PFSK-1 (cell line): ENCODE data around the gene UBALD2.

Experiments
- FOXP2 ChIP-seq: optimal IDR thresholded peaks from 2 replicates; pipeline ENCODE3; 2011; ENCODE audit warnings: borderline replicate concordance, control low read depth, inconsistent platforms; ENCODE audit not compliant: insufficient read depth; ENCODE audit errors: extremely low read length, extremely low read depth
- POLR2AphosphoS5 ChIP-seq: IDR thresholded peaks from 2 replicates; pipeline ENCODE4 v1.6.1; 2012; ENCODE audit warnings: low read depth, mild to moderate bottlenecking, control low read depth, low read length, moderate library complexity
- SIN3A ChIP-seq: IDR thresholded peaks from 2 replicates; pipeline ENCODE4 v1.6.1; 2012; ENCODE audit warnings: mild to moderate bottlenecking, low read length, moderate library complexity, borderline replicate concordance; ENCODE audit not compliant: insufficient read depth
- TAF1 ChIP-seq: IDR thresholded peaks from 2 replicates; pipeline ENCODE4 v1.6.1; 2012; ENCODE audit warnings: low read length, control low read depth, borderline replicate concordance; ENCODE audit not compliant: insufficient read depth
- TF ChIP-seq, protein P1 (sequence below), 2 experiments: IDR thresholded peaks; 2 replicates each; pipeline versions ENCODE4 v1.6.1 to v1.8.0; 2011 to 2012; ENCODE audit warnings: low read depth in 2 of 2, low read length in 2 of 2, control low read depth in 1 of 2, inconsistent platforms in 1 of 2, mild to moderate bottlenecking in 1 of 2, moderate library complexity in 1 of 2; ENCODE audit not compliant: insufficient read depth in 1 of 2

Gene UBALD2

DNA sequence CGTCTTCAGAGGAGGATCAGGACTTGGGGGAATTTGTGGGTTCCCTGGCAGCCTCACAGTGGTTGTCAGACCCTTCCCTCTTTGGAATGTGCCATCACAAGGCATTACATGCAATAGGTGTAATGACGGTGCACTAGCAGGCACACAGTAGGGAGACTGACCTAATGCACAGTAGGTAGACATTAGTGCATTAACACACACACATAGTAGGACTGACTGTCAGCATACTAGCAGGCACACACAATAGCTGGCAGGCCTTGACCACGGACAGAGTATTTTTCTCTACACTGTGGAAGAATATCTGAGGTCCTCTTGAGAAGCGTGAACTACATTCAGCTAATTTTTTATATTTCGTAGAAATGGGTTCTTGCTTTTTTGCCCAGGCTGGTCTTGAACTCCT lies 10.9 kb upstream of the UBALD2 start:
- TF ChIP-seq, protein P1, sequence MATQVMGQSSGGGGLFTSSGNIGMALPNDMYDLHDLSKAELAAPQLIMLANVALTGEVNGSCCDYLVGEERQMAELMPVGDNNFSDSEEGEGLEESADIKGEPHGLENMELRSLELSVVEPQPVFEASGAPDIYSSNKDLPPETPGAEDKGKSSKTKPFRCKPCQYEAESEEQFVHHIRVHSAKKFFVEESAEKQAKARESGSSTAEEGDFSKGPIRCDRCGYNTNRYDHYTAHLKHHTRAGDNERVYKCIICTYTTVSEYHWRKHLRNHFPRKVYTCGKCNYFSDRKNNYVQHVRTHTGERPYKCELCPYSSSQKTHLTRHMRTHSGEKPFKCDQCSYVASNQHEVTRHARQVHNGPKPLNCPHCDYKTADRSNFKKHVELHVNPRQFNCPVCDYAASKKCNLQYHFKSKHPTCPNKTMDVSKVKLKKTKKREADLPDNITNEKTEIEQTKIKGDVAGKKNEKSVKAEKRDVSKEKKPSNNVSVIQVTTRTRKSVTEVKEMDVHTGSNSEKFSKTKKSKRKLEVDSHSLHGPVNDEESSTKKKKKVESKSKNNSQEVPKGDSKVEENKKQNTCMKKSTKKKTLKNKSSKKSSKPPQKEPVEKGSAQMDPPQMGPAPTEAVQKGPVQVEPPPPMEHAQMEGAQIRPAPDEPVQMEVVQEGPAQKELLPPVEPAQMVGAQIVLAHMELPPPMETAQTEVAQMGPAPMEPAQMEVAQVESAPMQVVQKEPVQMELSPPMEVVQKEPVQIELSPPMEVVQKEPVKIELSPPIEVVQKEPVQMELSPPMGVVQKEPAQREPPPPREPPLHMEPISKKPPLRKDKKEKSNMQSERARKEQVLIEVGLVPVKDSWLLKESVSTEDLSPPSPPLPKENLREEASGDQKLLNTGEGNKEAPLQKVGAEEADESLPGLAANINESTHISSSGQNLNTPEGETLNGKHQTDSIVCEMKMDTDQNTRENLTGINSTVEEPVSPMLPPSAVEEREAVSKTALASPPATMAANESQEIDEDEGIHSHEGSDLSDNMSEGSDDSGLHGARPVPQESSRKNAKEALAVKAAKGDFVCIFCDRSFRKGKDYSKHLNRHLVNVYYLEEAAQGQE (IDR thresholded peaks at IDR 0.05; ENCODE audit: insufficient read depth in 1 of 2, low read depth in 2 of 2, low read length in 2 of 2), result no peak
- TF ChIP-seq SIN3A, result no peak
- no peak for TF ChIP-seq FOXP2
- no peak for TF ChIP-seq POLR2AphosphoS5
- TF ChIP-seq TAF1, result no peak

GRCh38 chr17:76255801-76256429 lies 9.2 kb upstream of the UBALD2 start:
- TF ChIP-seq FOXP2 (no peak), SIN3A (no peak), POLR2AphosphoS5 (no peak), TAF1 (no peak)
- TF ChIP-seq, protein P1 (IDR thresholded peaks at IDR 0.05; ENCODE audit: insufficient read depth in 1 of 2, low read depth in 2 of 2, low read length in 2 of 2), result no peak

- TF ChIP-seq FOXP2 (no peak), TAF1 (no peak), SIN3A (no peak), POLR2AphosphoS5 (no peak)
- TF ChIP-seq, protein P1 (IDR thresholded peaks at IDR 0.05; ENCODE audit: insufficient read depth in 1 of 2, low read depth in 2 of 2, low read length in 2 of 2), result no peak
Observed at GRCh38 chr17:76260220-76260619, 4.9 kb upstream of the UBALD2 start.

- TF ChIP-seq SIN3A, result no peak
- TF ChIP-seq TAF1, result no peak
- no peak for TF ChIP-seq FOXP2
- TF ChIP-seq, protein P1 (IDR thresholded peaks at IDR 0.05; ENCODE audit: insufficient read depth in 1 of 2, low read depth in 2 of 2, low read length in 2 of 2), result no peak
- TF ChIP-seq POLR2AphosphoS5, result no peak
Observed at GRCh38 chr17:76260669-76261068, 4.5 kb upstream of the UBALD2 start.
